ENCODE measurements around the gene SLC30A9.

Gene SLC30A9

GRCh38 chr4:42070463-42070862 lies 80.1 kb downstream of the SLC30A9 start:
- no peak for TF ChIP-seq Cebpa-rat (IDR thresholded peaks at IDR 0.05)
- Histone ChIP-seq H3K4me2 (no peak overlapping the region), H3K27me3 (no peaks in the 10 kb centered on the region), H3K4me3 (no peak overlapping the region), H3K9me3 (no peaks in the 10 kb centered on the region), H3K36me3 (peaks cover 23% of the 10 kb centered on the region), H3K9ac (no peak overlapping the region), H3K27ac (no peak overlapping the region), H4K20me1 (no peaks in the 10 kb centered on the region), H3K4me1 (no peaks in the 10 kb centered on the region)

- no peak overlapping the region for H3K4me2 ChIP-seq
- no peak overlapping the region for H3K9ac ChIP-seq
- H3K27me3 ChIP-seq: no peaks in the 10 kb centered on the region
- TF ChIP-seq Cebpa-rat (IDR thresholded peaks at IDR 0.05): no peak
- no peak overlapping the region for H3K4me3 ChIP-seq
- no peaks in the 10 kb centered on the region for H3K4me1 ChIP-seq
- no peaks in the 10 kb centered on the region for H4K20me1 ChIP-seq
- peaks cover 16% of the 10 kb centered on the region for H3K36me3 ChIP-seq
- no peaks in the 10 kb centered on the region for H3K9me3 ChIP-seq
- H3K27ac ChIP-seq: no peak overlapping the region
Observed at GRCh38 chr4:42074294-42074693, 84.0 kb downstream of the SLC30A9 start.

- no peaks in the 10 kb centered on the region for H3K27me3 ChIP-seq
Observed at GRCh38 chr4:42078184-42078801, 88.0 kb downstream of the SLC30A9 start.

GRCh38 chr4:42080306-42080705 lies 90.0 kb downstream of the SLC30A9 start:
- H3K4me1 ChIP-seq: no peaks in the 10 kb centered on the region
- TF ChIP-seq Cebpa-rat (IDR thresholded peaks at IDR 0.05): no peak
- peaks cover 22% of the 10 kb centered on the region for H3K36me3 ChIP-seq
- H3K27ac ChIP-seq: no peak overlapping the region
- no peak overlapping the region for H3K9ac ChIP-seq
- no peaks in the 10 kb centered on the region for H3K27me3 ChIP-seq
- no peak overlapping the region for H3K4me2 ChIP-seq
- H4K20me1 ChIP-seq: no peaks in the 10 kb centered on the region
- H3K9me3 ChIP-seq: no peaks in the 10 kb centered on the region
- H3K4me3 ChIP-seq: no peak overlapping the region

More at GRCh38 chr4:42078184-42078801, 88.0 kb downstream of the SLC30A9 start:
- no peak for TF ChIP-seq Cebpa-rat (IDR thresholded peaks at IDR 0.05)
- Histone ChIP-seq H3K4me3 (no peak overlapping the region), H3K36me3 (peaks cover 23% of the 10 kb centered on the region), H3K9me3 (no peaks in the 10 kb centered on the region), H3K27ac (no peak overlapping the region), H4K20me1 (no peaks in the 10 kb centered on the region), H3K4me2 (no peak overlapping the region), H3K4me1 (no peaks in the 10 kb centered on the region), H3K9ac (no peak overlapping the region)

GRCh38 chr4:42083816-42084215 lies 93.5 kb downstream of the SLC30A9 start:
- Histone ChIP-seq H3K4me1 (no peaks in the 10 kb centered on the region), H4K20me1 (no peaks in the 10 kb centered on the region), H3K9me3 (no peaks in the 10 kb centered on the region), H3K27me3 (no peaks in the 10 kb centered on the region), H3K4me3 (no peak overlapping the region), H3K36me3 (peaks cover 24% of the 10 kb centered on the region), H3K9ac (no peak overlapping the region), H3K27ac (no peak overlapping the region), H3K4me2 (no peak overlapping the region)
- TF ChIP-seq Cebpa-rat (IDR thresholded peaks at IDR 0.05): no peak

GRCh38 chr4:42088386-42088785 lies 98.1 kb downstream of the SLC30A9 start:
- H3K9me3 ChIP-seq: no peaks in the 10 kb centered on the region
- no peaks in the 10 kb centered on the region for H3K4me1 ChIP-seq
- H3K27me3 ChIP-seq: no peaks in the 10 kb centered on the region
- H3K4me2 ChIP-seq: no peak overlapping the region
- peaks cover 9% of the 10 kb centered on the region; the same call in 1 of the 2 replicates for H3K36me3 ChIP-seq
- no peak overlapping the region for H3K27ac ChIP-seq
- H4K20me1 ChIP-seq: no peaks in the 10 kb centered on the region
- no peak overlapping the region for H3K4me3 ChIP-seq
- H3K9ac ChIP-seq: no peak overlapping the region
- TF ChIP-seq Cebpa-rat (IDR thresholded peaks at IDR 0.05): no peak

- Histone ChIP-seq H3K4me2 (no peak overlapping the region), H3K4me1 (peaks cover 6% of the 10 kb centered on the region), H3K36me3 (peaks cover 5% of the 10 kb centered on the region; the same call in 1 of the 2 replicates), H3K9me3 (no peaks in the 10 kb centered on the region), H3K4me3 (no peak overlapping the region), H3K27me3 (no peaks in the 10 kb centered on the region), H4K20me1 (no peaks in the 10 kb centered on the region), H3K27ac (no peak overlapping the region), H3K9ac (no peak overlapping the region)
- TF ChIP-seq Cebpa-rat (IDR thresholded peaks at IDR 0.05): no peak
Observed at GRCh38 chr4:42101446-42101975, 111.2 kb downstream of the SLC30A9 start.

- Histone ChIP-seq H3K27ac (no peak overlapping the region), H3K4me2 (no peak overlapping the region), H4K20me1 (no peaks in the 10 kb centered on the region), H3K27me3 (no peaks in the 10 kb centered on the region), H3K9ac (no peak overlapping the region), H3K36me3 (peaks cover 13% of the 10 kb centered on the region), H3K4me3 (no peak overlapping the region), H3K4me1 (peaks cover 6% of the 10 kb centered on the region), H3K9me3 (no peaks in the 10 kb centered on the region)
- no peak for TF ChIP-seq Cebpa-rat (IDR thresholded peaks at IDR 0.05)
Observed at GRCh38 chr4:42104521-42104920, 114.2 kb downstream of the SLC30A9 start.

GRCh38 chr4:42112846-42113245 lies 122.5 kb downstream of the SLC30A9 start:
- no peaks in the 10 kb centered on the region for H3K27me3 ChIP-seq
- no peak for TF ChIP-seq Cebpa-rat (IDR thresholded peaks at IDR 0.05)
- H3K9me3 ChIP-seq: no peaks in the 10 kb centered on the region
- no peaks in the 10 kb centered on the region for H3K4me1 ChIP-seq
- H3K36me3 ChIP-seq: peaks cover 85% of the 10 kb centered on the region
- no peak overlapping the region for H3K4me2 ChIP-seq
- no peaks in the 10 kb centered on the region for H4K20me1 ChIP-seq
- H3K4me3 ChIP-seq: no peak overlapping the region
- H3K27ac ChIP-seq: no peak overlapping the region
- H3K9ac ChIP-seq: no peak overlapping the region

GRCh38 chr4:42119886-42120285 lies 129.6 kb downstream of the SLC30A9 start:
- Histone ChIP-seq H3K27ac (no peak overlapping the region), H3K4me1 (no peaks in the 10 kb centered on the region), H3K27me3 (no peaks in the 10 kb centered on the region), H3K4me3 (no peak overlapping the region), H3K4me2 (no peak overlapping the region), H3K36me3 (peaks cover 99% of the 10 kb centered on the region), H3K9ac (no peak overlapping the region), H3K9me3 (no peaks in the 10 kb centered on the region), H4K20me1 (peaks cover 28% of the 10 kb centered on the region; the same call in 1 of the 2 replicates)
- no peak for TF ChIP-seq Cebpa-rat (IDR thresholded peaks at IDR 0.05)
